GM23338 (cell line): Measurements from ENCODE around the gene OR8S1. TPM values are rescaled to one million over a fixed set of nuclear protein-coding genes. Genes with fewer than 3 reads are reported as not detected.
"Not testable (repeated sequence)": the region's sequence is repeated elsewhere in the genome, so short reads cannot be mapped to it uniquely, and the experiment has no call there.

Source experiments
- ATAC-seq: fragments of 200-7000 bp; cut with Tn5 transposase; 3 replicates; pipeline ENCODE4 v1.9.1; 2020
- DNase-seq: peaks from one replicate; pipeline ENCODE4 v3.0.0-alpha.2; 2015; ENCODE audit warnings: low spot score
- H2AFZ ChIP-seq: fragments of 200-600 bp; sonication (generic); 2 replicates; pipeline ENCODE4 v1.8.0; 2016; ENCODE audit warnings: antibody characterized with exemption, mild to moderate bottlenecking, moderate library complexity
- H3F3A ChIP-seq: fragments of 200-600 bp; sonication (generic); replicated peaks from 2 replicates; pipeline ENCODE4 v1.8.0; 2017; ENCODE audit warnings: antibody characterized with exemption, mixed run types, low read depth
- H3K27ac ChIP-seq: fragments of 200-600 bp; sonication (generic); 2 replicates; pipeline ENCODE4 v1.6.1; 2016; ENCODE audit warnings: low read depth
- H3K27me3 ChIP-seq: fragments of 200-600 bp; sonication (generic); 2 replicates; pipeline ENCODE4 v1.8.0; 2016; ENCODE audit warnings: mild to moderate bottlenecking, mixed run types, moderate library complexity; ENCODE audit not compliant: insufficient read depth
- H3K36me3 ChIP-seq: fragments of 200-600 bp; sonication (generic); 2 replicates; pipeline ENCODE4 v1.8.0; 2016; ENCODE audit warnings: mild to moderate bottlenecking; ENCODE audit not compliant: insufficient read depth
- H3K4me1 ChIP-seq: fragments of 200-600 bp; sonication (generic); 2 replicates; pipeline ENCODE4 v1.8.0; 2016; ENCODE audit warnings: mild to moderate bottlenecking, moderate library complexity; ENCODE audit not compliant: insufficient read depth
- H3K4me2 ChIP-seq: fragments of 200-600 bp; sonication (generic); 2 replicates; pipeline ENCODE4 v1.7.1; 2017; ENCODE audit warnings: mixed run types
- H3K4me3 ChIP-seq: fragments of 200-600 bp; sonication (generic); 2 replicates; pipeline ENCODE4 v1.6.1; 2016; ENCODE audit warnings: mixed run types
- H3K79me2 ChIP-seq: fragments of 200-600 bp; sonication (generic); replicated peaks from 2 replicates; pipeline ENCODE4 v1.8.0; 2017; ENCODE audit warnings: mild to moderate bottlenecking; ENCODE audit not compliant: insufficient read depth
- H3K9me2 ChIP-seq: fragments of 200-600 bp; sonication (generic); 2 replicates; pipeline ENCODE4 v1.8.0; 2017; ENCODE audit not compliant: insufficient read depth
- H4K20me1 ChIP-seq: fragments of 200-600 bp; sonication (generic); replicated peaks from 2 replicates; pipeline ENCODE4 v1.8.0; 2017; ENCODE audit warnings: mild to moderate bottlenecking; ENCODE audit not compliant: insufficient read depth
- H3K27ac Mint-ChIP-seq: 2 replicates; pipeline ENCODE4 v1.8.0; 2020; ENCODE audit warnings: inconsistent platforms, mild to moderate bottlenecking, moderate library complexity, mixed read lengths
- H3K27me3 Mint-ChIP-seq: 3 replicates; pipeline ENCODE4 v1.8.0; 2022; ENCODE audit warnings: low read depth, mild to moderate bottlenecking, moderate library complexity, mixed read lengths, inconsistent platforms; ENCODE audit not compliant: insufficient read depth, poor library complexity
- H3K36me3 Mint-ChIP-seq: 3 replicates; pipeline ENCODE4 v1.8.0; 2021; ENCODE audit warnings: low read depth, mild to moderate bottlenecking, inconsistent platforms, moderate library complexity, mixed read lengths
- H3K4me1 Mint-ChIP-seq: 3 replicates; pipeline ENCODE4 v1.8.0; 2020; ENCODE audit warnings: mild to moderate bottlenecking, inconsistent platforms, mixed read lengths
- H3K4me3 Mint-ChIP-seq: 3 replicates; pipeline ENCODE4 v1.8.0; 2021; ENCODE audit warnings: moderate library complexity, mild to moderate bottlenecking, inconsistent platforms, mixed read lengths
- H3K9me3 Mint-ChIP-seq: 3 replicates; pipeline ENCODE4 v1.8.0; 2020; ENCODE audit warnings: moderate library complexity, mild to moderate bottlenecking, inconsistent platforms, mixed read lengths
- NANOG ChIP-seq: IDR thresholded peaks from 2 replicates; pipeline ENCODE4 v1.6.1; 2016; ENCODE audit warnings: antibody characterized with exemption, borderline replicate concordance
- polyA plus RNA-seq: library from polyadenylated mRNA; unstranded; fragments of >200 nt; fragmentation: Nextera tagmentation; extraction: Ambion mirVana; gene quantifications from 2 replicates; pipeline ENCODE4 v1.2.1, GENCODE V29; 2016
- total RNA-seq: library from RNA; depleted of rRNA; stranded (reverse); fragments of >200 nt; shearing (Covaris generic); gene quantifications from 2 replicates; pipeline ENCODE4 v1.2.3, GENCODE V29; 2014

OR8S1 gene
- total and polyA plus RNA-seq, 2 experiments from 2014 or later, result not detected

DNA sequence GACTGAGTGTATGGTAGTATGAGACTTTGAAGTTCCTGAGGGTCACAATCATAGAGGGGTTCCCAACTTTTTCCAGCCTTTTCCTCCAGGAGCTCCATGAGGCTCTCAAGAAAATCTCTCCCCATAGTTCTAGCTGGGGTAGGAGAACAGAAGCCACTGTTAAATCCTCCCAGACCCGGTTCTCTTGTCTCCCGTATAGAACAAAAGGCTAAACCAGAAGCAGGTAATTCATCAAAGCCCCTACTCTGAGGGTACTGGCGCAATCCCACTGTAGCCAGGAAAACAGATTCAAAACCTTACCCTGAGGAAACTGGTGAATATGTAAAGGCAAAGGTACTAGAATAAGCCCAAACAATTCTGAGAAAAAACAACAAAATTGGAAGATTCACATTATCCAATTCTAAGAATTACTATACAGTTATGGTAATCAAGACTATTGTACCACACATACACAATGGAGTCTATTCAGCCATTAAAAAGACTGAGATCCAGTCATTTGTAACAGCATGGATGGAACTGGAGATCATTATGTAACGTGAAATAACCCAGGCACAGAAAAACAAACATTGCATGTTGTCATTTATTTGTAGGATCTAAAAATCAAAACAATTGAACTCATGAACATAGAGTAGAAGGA lies 20.5 kb downstream of the OR8S1 start:
- TF ChIP-seq NANOG, result no peak
- no peaks in the 10 kb centered on the region for H3K36me3 ChIP-seq
- H3K4me3 ChIP-seq, result no peak overlapping the region
- no peaks in the 10 kb centered on the region for H4K20me1 ChIP-seq
- no peaks in the 10 kb centered on the region for H3K27me3 ChIP-seq
- H3F3A ChIP-seq, result no peaks in the 10 kb centered on the region
- DNase-seq (no peak), ATAC-seq (no peak)
- no peaks in the 10 kb centered on the region for H3K27me3 Mint-ChIP-seq
- no peak overlapping the region for H3K27ac ChIP-seq
- no peak overlapping the region for H3K4me2 ChIP-seq
- H3K9me2 ChIP-seq, result no peaks in the 10 kb centered on the region
- H3K27ac Mint-ChIP-seq, result no peak overlapping the region
- H3K9me3 Mint-ChIP-seq, result peaks cover 20% of the 10 kb centered on the region
- no peaks in the 10 kb centered on the region for H3K79me2 ChIP-seq
- H3K4me1 ChIP-seq, result no peaks in the 10 kb centered on the region
- H3K4me1 Mint-ChIP-seq, result no peaks in the 10 kb centered on the region
- H3K4me3 Mint-ChIP-seq, result no peak overlapping the region
- no peaks in the 10 kb centered on the region for H3K36me3 Mint-ChIP-seq
- H2AFZ ChIP-seq, result no peak overlapping the region

DNA sequence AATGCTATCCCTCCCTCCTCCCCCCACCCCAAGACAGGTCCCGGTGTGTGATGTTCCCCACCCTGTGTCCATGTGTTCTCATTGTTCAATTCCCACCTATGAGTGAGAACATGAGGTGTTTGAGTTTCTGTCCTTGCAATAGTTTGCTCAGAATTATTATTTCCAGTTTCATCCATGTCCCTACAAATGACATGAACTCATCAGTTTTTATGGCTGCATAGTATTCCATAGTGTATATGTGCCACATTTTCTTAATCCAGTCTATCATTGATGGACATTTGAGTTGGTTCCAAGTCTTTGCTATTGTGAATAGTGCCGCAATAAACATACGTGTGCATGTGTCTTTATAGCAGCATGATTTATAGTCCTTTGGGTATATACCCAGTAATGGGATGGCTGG lies 21.6 kb downstream of the OR8S1 start:
- peaks cover 31% of the 10 kb centered on the region for H3K9me3 Mint-ChIP-seq
- not testable (repeated sequence) for H3K4me1 Mint-ChIP-seq, H3K27ac Mint-ChIP-seq, H3K4me3 ChIP-seq, H3F3A ChIP-seq, H2AFZ ChIP-seq, H3K9me2 ChIP-seq, H3K27me3 ChIP-seq, H3K4me1 ChIP-seq, H3K27ac ChIP-seq, H3K79me2 ChIP-seq, H3K36me3 ChIP-seq, H3K4me2 ChIP-seq, H3K27me3 Mint-ChIP-seq, H3K4me3 Mint-ChIP-seq, DNase-seq, H4K20me1 ChIP-seq, H3K36me3 Mint-ChIP-seq, ATAC-seq

DNA sequence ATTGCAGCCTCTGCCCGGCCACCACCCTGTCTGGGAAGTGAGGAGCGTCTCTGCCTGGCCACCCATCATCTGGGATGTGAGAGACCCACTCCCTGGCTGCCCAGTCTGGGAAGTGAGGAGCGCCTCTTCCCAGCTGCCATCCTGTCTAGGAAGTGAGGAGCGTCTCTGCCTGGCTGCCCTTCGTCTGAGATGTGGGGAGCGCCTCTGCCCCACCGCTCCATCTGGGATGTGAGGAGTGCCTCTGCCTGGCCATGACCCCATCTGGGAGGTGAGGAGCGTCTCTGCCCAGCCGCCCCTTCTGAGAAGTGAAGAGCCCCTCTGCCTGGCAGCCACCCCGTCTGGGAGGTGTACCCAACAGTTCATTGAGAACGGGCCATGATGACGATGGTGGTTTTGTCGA lies 26.2 kb downstream of the OR8S1 start:
- H3F3A ChIP-seq, H4K20me1 ChIP-seq, H3K79me2 ChIP-seq, ATAC-seq, H3K4me1 Mint-ChIP-seq, H3K4me3 Mint-ChIP-seq, H3K27me3 Mint-ChIP-seq, H2AFZ ChIP-seq, H3K36me3 Mint-ChIP-seq, H3K4me2 ChIP-seq, H3K4me3 ChIP-seq, H3K27ac Mint-ChIP-seq, H3K36me3 ChIP-seq, H3K9me2 ChIP-seq, H3K4me1 ChIP-seq, H3K27me3 ChIP-seq, H3K27ac ChIP-seq, DNase-seq: not testable (repeated sequence)
- H3K9me3 Mint-ChIP-seq, result peaks cover 45% of the 10 kb centered on the region

DNA sequence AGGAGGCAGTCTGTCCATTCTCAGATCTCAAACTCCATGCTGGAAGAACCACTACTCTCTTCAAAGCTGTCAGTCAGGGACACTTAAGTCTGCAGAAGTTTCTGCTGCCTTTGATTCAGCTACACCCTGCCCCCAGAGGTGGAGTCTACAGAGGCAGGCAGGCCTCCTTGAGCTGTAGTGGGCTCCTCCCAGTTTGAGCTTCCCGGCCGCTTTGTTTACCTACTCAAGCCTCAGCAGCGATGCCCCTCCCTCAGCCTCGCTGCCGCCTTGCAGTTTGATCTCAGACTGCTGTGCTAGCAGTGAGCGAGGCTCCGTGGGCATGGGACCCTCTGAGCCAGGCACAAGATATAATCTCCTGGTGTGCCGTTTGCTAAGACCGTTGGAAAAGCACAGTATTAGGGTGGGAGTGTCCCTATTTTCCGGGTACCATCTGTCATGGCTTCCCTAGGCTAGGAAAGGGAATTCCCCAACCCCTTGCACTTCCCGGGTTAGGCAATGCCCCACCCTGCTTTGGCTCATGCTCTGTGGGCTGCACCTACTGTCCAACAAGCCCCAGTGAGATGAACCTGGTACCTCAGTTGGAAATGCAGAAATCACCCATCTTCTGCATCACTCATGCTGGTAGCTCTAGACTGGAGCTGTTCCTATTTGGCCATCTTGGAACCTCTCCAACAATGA lies 28.4 kb downstream of the OR8S1 start:
- not testable (repeated sequence) for H3K36me3 Mint-ChIP-seq, H3K27me3 ChIP-seq, H2AFZ ChIP-seq, H3K9me2 ChIP-seq, H3K4me3 ChIP-seq, H3K27ac ChIP-seq, H3K4me3 Mint-ChIP-seq, H3K36me3 ChIP-seq, H3K79me2 ChIP-seq, H3K27ac Mint-ChIP-seq, H3K27me3 Mint-ChIP-seq, DNase-seq, ATAC-seq, H3K4me2 ChIP-seq, H4K20me1 ChIP-seq, H3F3A ChIP-seq
- H3K4me1 Mint-ChIP-seq, result peaks cover 17% of the 10 kb centered on the region
- peaks cover 11% of the 10 kb centered on the region for H3K4me1 ChIP-seq
- peaks cover 38% of the 10 kb centered on the region for H3K9me3 Mint-ChIP-seq
